Stimulated activated CD4-positive, alpha-beta T cell treated with anti-CD3 and anti-CD28 coated beads, TNF-alpha, amount 100 ng/mL, for 1 hour (primary cell): ENCODE data around the gene CD200R1L.

Experiments
- DNase-seq, 3 donors: peaks; one replicate each; pipeline ENCODE4 v3.0.0-alpha.2; 2020; ENCODE audit warnings: low read depth in 3 of 3, low spot score in 1 of 3

CD200R1L gene

DNA sequence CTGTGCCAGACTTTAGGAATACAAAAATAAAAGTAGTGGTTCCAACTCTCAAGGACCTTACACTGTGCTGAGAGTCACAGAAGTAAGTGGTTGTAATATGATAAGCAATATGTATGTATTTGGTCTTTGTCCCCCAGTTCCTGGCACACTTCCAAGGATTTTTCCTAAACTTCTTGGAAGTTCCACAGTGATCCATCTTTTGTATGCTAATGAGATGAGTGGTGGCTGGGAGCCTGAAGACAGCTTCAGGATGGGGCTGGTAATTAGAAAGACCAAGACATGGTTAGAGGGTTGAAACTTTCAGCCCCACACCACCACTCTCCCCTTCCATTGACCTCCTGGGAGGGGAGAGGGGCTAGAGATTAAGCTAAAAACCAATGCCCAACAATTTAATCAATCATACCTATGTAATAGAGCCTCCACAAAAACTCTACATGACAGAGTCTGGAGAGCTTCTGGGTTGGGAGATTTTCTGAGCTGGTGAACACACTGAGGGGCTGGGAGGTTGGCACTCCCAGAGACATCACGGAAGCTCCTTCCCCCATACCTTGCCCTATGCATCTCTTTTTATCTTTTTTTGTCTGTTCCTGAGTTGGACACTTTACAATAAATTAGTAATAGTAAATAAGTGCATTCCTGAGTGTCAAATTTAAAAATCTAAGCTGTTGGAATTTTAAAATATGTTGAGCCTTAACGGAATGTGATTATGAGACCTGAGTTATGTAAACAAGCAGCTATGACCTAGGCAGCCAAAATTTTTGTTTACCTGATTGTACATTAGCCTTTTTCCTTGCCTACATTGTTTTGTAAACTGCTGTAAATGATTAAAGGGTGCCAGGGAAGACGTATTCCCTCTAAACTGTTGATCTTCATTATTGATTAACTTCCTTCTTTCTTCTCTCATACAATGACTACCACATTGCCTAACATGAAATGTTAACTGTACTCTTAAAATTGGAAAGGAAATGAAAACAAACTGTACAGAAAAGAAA lies 24.3 kb downstream of the CD200R1L start:
- DNase-seq = no peak

DNA sequence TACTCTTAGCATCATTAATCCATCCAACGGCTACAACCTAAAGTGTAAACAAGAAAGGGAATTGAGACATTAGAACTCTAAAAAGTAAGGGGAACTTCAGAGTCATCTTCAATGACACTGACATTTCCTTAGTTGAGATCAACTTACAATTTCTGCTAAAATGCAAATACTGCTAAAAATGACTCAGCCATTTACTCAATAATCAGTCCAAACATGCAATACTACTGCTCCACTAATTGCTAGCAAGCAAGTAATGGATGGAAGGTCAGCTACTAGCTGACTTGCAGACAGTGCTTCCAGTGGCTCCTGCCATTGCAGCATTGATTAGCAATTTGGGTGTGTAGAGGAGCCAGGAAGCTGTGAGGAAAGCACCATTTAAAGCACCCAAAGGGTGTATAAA lies 28.4 kb downstream of the CD200R1L start:
- no peak for DNase-seq

DNA sequence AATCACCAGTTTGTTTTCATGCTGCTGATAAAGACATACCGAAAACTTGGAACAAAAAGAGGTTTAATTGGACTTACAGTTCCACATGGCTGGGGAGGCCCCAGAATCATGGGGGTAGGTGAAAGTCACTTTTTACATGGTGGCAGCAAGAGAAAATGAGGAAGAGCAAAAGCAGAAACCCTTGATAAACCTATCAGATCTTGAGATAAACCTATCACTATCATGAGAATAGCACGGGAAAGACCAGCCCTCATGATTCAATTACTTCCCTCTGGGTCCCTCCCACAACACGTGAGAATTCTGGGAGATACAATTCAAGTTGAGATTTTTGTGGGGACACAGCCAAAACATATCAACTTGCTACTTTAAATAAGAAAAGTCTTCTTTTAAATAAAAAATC lies 28.9 kb downstream of the CD200R1L start:
- DNase-seq = no peak

DNA sequence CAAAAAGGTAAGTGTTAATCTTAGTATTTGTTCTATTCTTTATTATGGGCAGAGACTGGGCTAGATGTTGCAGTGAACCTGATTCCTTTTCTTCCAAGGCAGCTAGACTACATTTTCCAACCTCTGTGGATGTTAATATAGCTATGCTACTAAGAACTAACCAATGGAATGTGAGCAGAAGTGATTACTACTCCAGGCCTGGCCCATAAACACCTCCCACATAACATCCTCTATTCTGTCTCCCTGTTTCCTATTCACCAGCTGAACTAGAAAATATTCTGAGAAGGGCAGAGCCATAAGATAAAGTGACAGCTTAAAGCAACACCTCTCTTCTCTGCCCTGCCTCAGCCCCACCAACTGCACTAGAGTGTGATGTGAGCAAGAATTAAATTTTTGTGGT lies 29.4 kb downstream of the CD200R1L start:
- no peak for DNase-seq

DNA sequence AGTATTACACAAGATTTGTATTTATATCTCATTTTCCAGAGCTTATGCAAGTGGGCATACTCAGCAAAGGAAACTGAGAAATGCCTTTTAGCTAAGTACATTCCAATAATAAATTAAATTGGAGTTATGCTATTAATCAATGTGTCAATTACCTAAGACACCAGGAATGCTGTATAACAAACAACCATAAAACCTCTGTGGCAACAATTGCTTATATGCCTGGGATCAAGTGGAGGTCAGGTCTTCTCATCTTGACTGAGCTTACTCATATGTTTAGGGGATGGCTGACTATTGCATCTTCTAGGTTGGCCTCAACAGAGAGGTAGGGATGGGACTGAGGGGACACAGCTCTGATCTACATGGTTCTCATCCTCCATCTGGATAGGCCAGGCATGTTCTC lies 30.7 kb downstream of the CD200R1L start:
- DNase-seq = no peak

DNA sequence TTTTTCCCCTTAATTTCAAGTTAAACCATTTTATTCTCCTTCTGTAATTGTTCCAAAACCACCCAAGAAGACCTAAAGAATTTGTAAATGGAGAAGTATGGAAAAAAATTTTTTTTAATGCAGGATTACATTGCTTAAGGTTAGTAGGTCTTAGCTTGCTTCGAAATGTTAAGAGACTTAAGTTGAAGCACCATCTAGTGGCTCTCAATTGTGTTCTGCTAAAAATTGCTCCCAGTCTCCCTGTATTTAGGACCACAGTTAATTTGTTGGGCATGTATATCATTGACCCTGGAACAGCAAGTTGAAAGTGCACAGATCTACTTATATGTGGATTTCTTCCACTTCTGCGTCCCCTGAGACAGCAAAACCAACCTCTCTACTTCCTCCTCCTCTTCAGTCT lies 32.4 kb downstream of the CD200R1L start:
- no peak for DNase-seq

DNA sequence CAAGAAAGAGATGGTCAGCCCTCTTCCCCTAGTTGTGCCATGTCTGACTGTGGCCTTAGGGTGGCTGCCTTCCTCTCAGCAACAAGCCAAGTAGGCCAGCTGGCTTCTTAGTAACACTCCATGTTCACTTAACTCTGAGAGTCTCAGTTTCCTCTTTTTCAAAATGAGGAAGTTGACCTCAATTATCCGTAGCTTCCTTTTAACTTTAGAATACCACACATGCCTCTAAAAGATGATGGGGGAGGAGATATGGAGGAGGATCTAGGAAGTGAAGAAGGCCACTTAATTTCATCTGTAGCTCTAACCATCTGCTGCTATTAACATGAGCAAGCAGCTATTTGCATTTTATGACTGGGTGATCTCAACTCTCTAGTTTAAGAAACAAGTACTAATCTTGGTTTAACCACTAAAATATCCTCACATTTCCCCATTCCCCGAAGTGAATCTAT lies 32.9 kb downstream of the CD200R1L start:
- no peak for DNase-seq

DNA sequence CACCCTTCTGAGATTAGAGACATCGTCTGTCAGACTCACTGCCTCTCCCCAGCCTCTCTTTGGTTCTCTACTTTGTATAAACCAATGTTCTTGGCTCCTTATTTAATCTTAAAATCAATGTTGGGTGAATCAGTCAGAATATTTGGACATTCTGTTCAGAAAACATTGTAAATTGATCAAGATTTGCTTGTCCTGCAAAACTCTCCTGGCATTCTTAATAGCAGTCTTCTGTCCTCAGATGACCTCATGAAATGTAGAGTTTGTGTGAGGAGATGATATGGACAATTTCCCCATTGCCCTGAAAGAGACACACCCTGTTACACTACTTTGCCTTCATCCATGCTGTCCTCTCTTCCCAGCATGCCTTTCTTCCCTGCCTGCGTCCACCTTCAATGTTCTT lies 33.6 kb downstream of the CD200R1L start:
- DNase-seq = no peak

DNA sequence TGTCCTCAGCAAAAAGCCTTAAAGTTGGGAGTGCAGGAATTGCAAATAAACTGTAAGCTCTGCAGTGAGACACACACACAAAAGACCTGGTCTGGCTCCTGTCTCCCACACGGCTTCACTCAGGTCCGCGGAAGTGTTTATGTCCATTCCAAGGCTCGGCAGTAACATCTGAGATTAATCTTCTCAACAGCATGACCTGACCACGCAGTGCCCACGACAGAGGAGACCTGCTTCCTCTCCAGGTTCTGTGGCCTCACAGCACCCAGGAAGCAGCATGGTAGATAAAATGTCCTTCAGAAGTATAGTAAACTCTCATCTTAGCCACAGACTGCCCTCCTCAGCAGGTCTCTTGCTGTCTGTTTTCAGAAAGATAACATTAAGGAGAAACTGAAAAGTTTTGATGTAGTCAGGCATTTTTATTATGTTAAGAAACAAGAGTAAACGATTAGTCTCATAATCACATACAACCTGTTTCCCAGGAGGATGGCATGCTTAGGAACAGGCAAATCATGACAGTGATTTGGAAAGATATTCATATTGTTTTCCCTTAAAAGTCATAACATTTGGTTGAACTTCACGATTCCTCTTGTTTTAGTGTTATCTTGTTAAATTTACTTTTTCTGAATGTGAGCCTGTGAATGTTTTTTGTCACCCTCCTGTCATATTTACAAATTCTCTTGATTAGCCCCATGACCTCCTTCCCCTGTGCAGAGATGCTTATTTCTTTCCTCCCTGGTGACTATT lies 34.6 kb downstream of the CD200R1L start:
- no peak for DNase-seq

DNA sequence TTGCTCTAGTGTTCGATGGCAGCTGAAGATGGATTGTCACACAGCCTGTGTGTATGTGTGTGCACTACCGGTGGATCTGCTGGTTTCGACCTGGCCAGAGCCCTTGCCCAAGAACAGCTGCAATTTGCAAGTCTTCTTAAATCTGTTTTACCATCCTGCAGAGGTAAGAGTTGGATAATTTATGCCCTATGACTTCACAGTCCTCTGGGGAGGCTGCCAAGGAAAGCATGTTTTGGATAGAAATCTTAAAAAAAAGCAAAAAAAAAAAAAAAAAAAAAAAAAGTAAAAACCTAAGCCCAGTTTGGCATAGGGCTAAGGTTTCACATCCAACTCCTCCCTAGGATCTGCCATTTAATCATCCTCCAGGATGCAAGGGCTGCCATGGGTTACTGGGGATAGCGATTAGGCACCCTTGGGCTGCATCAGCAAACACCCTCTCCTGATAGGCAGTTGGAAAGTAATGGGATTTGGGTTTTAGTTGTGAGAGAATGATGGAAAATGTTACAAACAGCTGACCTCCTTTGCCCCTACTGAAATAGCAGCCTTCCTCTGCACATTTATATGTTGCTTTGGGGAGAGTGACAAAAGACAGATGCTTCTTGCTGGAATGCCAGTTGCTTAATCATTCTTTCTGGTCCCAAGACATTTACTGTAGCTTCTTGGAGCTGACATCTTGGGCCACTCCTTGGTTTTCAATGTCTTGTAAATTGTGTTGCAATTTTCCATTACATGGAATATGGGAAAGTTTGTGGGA lies 35.4 kb downstream of the CD200R1L start:
- no peak for DNase-seq

DNA sequence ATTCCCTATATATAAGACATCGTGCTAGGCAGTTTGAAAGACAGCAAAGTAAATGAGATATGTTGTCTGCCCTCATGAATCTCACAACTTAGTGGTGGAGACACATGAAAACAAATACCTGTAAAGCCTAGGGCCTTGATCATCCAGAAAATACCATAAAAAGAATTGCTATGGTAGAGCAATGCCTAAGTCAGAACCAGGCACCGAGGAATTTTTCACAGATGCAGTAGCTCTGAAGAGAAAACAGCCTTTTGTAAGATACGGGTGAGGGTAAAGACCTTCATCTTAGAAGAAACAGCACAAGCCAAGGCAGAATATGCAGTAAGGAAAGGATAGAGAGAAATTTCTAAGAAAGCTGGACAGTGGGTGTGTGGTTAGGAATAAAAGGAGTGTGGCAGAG lies 36.1 kb downstream of the CD200R1L start:
- no peak for DNase-seq

DNA sequence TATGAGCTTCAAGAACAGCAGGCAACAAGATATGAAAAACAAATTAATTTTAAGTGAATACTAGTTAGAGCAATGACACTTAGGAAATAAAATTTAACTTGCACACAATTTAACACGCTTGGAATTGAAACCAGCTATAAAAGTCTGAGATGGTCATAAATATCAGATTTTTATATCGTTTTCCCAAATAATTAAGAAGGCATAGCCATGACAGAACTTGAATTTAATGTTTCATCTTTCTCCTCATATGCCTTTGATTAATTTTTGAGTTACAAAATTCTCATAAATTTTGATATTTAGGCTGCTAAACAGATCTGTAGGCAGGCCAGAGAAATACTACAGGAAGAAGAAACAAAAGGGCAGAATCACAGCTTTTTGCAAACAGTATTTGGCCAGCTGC lies 38.5 kb downstream of the CD200R1L start:
- no peak for DNase-seq

DNA sequence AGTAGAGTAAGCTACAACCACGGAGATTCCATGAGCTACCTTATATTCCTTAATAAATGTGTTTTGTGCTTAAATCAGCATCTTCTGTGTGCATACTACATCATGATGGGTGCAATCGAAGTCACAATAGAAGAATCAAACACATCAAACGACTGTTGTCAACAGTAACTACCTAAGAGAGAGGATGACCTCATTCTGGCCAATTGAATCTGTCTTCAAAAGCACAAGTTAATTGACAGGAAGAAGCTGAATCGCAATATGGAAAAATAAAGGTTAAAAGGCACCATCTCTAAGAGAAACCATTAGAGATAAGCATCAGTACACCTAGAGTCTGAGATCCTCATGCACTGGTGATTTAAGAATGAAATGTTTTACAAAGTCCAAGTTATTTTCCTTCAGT lies 39.0 kb downstream of the CD200R1L start:
- DNase-seq = no peak

DNA sequence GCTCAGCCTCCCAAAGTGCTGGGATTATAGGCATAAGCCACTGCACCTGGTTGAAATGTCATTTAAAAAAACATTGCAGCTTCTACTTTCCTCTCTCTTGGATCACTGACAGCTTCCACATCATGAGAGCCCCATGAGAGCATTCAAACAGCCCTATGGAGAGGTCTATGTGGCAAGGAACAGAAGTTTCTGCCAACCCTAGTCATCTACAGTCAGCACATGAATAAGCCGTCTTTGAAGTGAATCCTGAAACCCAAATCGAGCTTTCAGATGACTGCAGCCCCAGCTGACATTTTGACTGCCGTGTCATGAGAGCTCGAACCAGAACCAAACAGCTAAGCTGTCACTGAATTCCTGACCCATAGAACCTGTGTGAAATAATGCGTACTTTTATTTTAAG lies 39.8 kb downstream of the CD200R1L start:
- no peak for DNase-seq

DNA sequence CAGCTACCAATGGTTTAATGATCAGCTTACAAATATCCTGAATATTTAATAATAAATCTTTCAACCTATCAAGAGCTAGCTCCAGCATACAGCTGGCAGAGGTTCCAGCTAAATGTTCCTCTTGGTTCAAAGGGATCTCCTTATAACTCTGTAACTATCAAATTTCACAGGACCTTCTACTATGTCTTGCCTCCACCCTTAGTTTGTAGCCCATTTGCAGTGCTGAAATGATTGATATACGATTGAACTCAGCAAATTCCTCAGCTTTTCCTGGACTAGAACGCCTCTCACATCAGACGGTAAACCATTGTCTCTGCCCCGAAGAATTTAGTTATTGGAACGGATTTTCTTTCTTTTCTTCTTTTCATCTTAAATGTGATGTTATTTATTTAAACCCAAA lies 41.5 kb downstream of the CD200R1L start:
- no peak for DNase-seq

DNA sequence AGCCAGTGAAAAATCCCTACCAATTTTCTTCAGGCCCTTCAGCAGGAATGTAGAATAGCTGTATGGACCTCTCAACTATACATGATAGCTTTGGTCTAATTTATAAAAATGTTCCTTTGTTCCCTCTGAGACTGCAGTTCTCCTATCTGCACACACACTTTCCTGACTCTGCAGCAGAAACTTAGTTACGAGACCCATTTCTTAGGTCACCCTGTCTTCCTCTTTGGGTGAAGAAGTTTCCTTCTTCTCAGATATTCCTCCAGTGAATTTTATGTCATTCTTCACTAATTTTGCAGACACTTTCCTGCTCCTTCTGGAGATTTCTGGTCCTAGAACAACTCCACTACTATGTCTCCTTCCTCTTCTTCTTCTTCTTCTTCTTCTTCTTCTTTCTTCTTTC lies 42.6 kb downstream of the CD200R1L start:
- no peak for DNase-seq

DNA sequence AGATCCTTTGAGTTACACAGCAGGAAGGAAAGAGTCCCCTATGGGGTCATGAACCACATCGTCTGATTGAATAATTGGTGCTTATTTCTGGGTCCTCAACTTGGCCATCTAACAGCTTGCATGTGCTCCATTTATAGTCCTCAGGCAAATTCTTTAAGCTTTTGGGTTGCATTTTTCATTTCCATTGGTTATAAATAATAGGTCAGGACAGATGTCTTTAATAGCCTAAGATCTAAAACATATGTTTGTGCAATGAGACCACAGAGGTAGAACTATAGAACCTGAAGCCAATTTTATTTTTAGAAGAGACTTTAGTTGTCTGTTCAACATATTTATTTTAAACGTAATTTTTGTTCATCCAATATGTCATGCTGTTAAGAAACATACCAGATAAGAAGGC lies 43.2 kb downstream of the CD200R1L start:
- DNase-seq = no peak

DNA sequence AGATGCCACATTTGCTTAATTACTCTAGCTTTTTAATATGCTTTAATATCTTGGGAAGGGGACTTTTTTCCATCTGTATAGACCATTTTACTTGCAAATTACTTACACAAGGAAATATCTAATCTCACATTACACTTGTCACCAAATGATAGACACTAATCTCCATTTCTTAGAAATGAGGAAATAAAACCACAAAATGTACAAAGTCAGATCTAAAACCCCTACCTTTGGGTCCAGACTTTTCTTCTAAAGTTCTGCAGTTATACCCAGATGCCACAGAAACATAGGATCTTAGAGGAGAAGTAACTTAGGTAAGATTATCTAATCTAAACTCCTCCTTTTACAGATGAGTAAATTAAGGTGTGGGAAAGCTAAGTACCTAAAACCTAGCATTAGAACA lies 44.3 kb downstream of the CD200R1L start:
- no peak for DNase-seq

DNA sequence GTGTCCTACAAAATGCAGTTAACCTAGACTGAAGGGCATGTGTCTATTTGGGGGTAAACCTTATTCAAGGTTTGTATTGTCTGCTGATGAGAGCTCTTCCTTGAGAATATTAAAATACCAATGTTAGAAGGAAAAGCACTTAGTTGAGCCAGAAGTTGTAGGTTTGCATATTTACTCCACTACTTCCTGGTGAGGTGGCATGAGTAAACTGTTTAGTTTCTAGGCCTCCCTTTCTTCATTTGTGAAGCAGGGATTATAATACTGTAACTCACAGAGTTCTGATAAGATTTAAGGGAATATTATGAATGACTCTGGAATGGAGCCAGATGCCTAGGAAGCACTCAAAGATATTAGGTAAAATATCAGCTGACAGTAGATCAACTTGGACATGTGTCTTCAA lies 46.7 kb downstream of the CD200R1L start:
- no peak for DNase-seq

DNA sequence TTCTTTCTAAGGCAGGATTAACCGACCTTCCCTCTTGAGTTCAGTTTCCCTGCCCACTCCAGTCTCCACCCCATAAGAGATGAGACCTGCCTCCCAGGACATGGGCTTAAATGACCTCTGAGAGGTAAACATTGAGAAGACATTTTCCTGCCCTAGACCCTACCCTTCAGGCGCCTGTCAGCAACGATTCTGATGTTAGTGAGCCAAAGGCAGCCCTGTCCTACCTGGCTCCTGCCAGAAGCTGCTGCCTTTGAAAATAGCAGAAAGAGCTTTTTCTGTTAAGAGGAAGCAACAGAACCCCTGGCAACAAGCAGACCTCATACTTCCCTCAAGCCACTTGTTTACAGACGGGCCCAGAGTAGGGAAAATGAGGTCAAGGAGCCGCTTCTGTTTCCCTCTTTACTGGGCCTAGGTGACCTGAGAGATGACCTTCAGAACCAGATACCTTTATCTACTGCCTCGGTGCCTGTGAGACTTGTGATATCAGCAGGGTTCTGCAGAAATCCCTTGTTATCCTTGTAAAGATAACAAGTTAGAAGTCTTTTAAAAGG lies 52.0 kb downstream of the CD200R1L start:
- DNase-seq = no peak

DNA sequence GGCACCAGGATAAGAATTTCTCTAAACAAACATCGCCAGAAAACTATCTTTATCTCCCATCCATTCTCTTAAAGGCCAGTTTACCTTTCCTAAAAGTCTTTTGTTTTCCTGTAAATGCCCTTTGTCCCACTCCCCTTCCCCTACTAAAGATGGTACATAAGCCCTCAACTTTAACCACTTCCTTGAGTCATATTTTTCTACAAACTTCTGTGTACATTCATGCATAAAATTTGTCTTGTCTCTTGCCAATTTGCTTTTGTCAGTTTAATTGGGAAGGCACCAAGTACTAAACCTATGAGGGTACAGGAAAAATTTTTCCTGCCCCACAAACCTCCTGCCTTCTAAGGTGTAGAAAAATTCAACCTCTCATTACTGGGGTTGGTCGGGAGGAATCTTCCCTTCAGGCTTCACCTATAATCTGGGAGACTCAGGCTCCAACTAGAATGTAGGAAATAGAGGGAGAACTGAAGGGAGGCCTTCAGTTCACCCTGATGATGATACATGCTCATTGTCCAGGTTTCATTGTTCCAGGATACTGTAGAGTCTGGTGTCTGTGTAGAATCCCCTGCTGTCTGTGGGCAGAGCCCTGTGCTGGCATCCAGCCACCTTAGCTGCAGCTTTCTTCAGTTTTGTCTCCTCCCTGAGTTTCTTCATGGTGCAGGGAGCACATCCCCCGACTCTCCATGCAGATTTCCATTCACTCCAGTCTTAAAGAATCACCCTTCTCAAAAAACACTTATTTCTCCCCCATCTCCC lies 53.2 kb downstream of the CD200R1L start:
- DNase-seq = no peak
